M059J (cell line): ENCODE results near the gene LTB. TPM values are rescaled to one million over a fixed set of nuclear protein-coding genes. Genes with fewer than 3 reads are reported as not detected.
A peak's percentile ranks its signal among the peaks of the same experiment; 100 is the strongest.

Source experiments
- DNase-seq: peaks from one replicate; pipeline ENCODE4 v3.0.0-alpha.2; 2012; ENCODE audit warnings: low read depth
- total RNA-seq: library from RNA; depleted of rRNA; stranded (reverse); fragments of >200 nt; shearing (Covaris generic); gene quantifications from 2 replicates; pipeline ENCODE4 v1.2.3, GENCODE V29; 2014; rRNA removed

The LTB gene, protein sequence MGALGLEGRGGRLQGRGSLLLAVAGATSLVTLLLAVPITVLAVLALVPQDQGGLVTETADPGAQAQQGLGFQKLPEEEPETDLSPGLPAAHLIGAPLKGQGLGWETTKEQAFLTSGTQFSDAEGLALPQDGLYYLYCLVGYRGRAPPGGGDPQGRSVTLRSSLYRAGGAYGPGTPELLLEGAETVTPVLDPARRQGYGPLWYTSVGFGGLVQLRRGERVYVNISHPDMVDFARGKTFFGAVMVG
- total RNA-seq: 2.1 and 4.6 TPM in 2 replicates

DNA sequence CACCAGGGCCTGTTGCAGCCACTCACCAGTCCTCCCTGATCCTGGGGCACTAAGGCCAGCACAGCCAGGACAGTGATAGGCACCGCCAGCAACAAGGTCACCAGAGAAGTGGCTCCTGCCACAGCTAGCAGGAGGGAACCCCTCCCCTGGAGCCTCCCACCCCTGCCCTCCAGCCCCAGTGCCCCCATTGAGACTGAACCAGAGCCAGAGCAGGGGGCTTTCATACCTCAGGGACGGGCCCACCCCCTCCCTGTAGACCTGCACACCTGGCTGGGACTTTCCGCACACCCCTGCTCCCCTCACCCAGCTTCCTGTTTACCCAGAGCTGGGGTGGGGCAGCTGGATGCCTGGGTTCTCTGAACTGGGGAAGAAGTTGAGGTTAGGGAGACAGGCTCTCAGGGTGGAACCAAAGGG lies at the start of gene LTB:
TSS of gene LTB (minus strand) at position 195 of the 414 bp plus-strand sequence. CDS start at position 188, 7 bp downstream.
- DNase-seq: no peak

DNA sequence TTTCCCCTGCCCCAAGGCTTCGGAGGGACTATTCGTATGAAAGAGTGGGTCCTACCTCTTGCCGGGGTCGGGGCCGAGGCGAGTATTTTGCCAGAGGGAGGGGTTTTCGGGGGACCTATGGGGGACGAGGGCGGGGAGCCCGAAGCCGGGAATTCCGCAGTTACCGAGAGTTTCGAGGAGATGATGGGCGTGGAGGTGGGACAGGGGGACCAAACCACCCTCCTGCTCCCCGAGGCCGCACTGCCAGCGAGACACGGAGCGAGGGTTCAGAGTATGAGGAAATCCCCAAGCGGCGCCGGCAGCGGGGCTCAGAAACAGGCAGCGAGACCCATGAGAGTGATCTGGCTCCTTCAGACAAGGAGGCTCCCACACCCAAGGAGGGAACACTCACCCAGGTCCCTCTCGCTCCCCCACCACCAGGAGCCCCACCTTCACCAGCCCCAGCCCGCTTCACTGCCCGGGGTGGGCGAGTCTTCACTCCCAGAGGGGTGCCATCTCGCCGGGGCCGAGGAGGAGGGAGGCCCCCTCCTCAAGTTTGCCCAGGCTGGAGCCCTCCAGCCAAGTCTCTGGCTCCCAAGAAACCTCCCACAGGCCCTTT lies 49.6 kb upstream of the LTB start:
- DNase-seq: no peak

DNA sequence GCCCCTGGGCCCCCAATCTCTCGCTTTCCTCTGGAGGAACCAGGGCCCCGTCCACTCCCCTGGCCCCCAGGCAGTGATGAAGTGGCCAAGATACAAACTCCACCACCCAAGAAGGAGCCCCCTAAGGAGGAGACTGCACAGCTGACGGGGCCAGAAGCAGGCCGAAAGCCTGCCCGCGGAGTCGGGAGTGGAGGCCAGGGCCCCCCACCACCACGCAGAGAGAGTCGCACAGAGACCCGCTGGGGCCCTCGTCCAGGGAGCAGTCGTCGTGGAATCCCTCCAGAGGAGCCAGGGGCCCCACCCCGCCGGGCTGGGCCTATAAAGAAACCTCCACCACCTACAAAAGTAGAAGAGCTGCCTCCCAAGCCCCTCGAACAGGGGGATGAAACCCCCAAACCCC lies 49.0 kb upstream of the LTB start:
- no peak for DNase-seq

DNA sequence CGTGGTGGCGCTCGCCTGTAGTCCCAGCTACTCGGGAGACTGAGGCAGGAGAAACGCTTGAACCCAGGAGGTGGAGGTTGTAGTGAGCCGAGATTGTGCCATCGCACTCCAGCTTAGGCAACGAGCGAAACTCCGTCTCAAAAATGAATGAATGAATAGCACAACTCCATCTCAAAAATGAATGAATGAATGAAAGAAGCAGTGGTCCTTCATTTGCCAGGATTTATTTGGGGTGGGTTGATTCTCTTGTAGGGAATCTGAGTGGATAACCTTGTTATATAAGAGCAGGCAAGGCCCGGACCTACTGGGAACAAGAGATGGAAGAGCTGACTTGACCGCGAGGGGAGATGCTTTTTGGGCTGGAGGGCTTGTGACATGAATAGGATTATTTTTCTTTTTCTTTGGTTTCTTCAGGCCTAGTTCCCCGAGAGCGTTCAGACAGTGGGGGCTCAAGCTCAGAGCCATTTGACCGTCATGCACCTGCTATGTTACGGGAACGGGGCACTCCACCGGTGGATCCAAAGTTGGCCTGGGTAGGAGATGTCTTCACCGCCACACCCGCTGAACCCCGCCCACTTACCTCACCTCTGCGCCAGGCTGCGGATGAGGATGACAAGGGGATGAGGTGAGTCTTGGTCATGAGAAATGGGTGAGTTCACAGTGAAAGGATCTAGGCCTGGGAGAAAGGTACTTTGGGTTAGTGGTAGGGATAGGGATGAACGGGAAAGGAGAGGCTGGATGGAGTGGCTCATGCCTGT lies 48.1 kb upstream of the LTB start:
- DNase-seq: no peak

DNA sequence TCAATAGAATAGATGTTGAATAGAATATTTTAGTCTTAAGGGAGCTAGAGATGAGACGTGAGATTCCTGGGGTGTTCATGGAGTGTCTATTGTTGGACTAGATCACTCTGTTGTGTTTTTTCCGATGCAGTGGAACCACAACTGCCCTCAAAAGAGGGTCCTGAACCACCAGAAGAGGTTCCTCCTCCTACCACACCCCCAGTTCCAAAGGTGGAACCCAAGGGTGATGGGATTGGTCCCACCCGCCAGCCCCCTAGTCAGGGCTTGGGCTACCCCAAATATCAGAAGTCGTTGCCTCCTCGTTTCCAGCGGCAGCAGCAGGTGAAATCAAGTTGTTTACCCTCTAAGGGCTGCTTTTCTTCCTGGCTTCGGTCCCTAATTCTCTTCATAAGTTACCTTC lies 46.8 kb upstream of the LTB start:
- DNase-seq: no peak

DNA sequence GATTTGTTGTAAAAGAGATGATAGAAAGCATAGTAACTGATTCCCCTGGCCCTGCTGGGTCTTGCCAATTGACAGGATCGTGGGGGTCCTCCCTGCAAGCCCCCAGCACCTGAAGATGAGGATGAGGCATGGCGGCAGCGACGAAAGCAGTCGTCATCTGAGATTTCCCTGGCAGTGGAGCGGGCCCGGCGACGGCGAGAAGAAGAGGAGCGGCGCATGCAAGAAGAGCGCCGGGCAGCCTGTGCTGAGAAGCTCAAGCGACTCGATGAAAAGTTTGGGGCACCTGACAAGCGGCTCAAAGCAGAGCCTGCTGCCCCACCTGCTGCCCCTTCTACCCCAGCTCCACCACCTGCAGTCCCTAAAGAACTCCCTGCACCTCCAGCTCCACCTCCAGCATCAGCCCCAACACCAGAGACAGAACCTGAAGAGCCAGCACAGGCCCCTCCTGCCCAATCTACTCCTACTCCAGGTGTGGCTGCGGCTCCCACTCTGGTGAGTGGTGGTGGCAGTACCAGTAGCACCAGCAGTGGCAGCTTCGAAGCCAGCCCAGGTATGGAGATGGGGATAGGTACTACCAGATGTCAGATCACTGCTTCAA lies 45.6 kb upstream of the LTB start:
- DNase-seq: no peak

DNA sequence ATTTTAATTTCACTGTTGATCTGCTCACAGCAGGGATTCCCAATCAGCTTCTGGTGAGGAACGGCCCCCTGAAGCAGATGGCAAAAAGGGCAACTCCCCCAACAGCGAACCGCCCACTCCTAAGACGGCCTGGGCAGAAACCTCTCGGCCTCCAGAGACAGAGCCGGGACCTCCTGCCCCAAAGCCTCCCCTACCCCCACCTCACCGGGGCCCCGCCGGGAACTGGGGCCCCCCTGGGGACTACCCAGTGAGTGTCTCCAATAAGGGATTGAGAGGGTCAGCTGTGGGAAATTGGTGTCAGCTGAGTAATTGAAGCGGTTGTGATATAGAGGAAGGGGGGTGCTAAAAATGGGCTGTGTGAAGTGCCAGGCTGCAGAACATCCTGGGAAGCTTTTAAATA lies 44.7 kb upstream of the LTB start:
- no peak for DNase-seq

DNA sequence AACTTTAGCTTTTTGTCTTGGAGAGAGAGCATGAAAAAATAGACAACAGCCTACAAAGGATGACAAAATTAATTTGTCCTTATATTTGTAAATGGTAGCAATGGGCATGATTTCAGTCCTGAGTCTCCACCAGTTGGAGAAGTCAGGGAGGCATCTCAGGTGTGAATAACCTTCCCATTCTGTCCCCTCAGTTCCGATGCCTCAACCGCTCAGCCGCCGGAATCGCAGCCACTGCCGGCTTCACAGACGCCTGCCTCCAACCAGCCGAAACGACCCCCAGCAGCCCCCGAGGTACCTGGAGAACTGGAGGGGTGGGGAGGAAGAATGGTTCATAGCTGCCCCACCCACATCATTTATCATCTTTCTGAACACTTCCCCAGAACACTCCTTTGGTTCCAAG lies 41.8 kb upstream of the LTB start:
- DNase-seq: no peak

DNA sequence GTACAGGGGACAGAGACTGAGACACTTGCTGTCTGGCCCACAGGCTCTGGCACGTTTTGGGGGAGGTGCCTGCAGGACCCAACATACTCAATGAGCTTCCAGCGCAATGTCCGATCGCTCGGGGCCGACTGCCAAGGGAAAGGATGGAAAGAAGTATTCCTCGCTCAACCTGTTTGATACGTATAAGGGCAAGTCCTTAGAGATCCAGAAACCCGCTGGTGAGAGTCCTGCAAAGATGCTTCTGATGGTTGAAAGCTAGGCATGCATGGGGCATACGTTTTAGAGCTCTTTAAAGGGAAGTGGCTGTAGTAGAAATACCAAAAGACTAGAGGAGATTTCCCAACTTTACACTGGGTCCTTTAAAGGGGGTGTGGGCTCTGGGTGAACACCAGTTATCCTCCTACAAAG lies 40.5 kb upstream of the LTB start:
- DNase-seq: no peak

DNA sequence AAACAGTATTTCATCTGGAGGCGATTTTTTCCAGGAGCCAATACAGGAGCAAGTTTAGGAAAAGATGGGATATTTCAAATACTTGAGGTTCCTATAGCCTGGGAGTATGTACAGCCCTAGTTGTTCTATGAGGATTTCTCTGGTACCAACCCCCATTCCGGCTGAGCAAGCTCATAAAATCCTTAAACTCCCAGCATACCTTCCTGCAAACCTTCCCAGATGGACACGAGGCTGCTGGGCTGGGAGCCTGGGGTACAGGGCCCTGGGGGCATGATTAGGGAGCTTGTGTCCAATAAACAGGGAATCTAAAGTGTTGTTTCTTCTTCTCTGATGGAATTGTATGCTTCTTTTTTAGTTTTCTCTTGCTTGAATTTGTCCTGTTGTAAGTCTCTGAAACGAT lies 39.8 kb upstream of the LTB start:
- DNase-seq: peak; percentile 49

DNA sequence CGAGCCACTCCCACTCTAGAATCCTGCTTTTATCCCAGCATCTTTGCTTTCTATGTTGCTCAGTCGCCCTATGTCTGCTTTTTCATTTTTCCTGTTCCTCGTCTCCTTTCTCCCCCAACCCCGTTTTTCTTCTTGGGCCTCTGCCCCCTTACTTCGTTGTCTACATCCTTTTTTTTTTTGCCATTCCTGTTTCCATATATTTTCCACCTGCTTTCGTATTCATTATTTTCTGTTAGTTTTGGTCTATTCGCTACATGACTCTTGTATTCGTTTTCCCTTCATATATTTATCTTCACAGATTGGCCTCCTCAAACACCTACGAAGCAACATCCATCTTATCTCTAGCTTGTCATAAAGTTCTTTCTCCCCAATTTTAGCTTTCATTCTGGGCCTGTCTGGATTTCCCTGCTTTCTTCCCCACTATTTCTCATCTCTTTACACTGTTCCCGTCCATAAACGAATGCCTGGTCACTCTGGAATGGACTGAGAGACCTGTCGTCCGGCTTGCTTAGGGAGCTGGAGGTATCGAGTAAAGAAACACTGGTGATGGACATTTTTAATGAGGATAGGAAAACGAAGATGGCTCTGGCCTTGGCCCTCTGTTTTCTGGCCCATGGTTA lies 39.2 kb upstream of the LTB start:
- no peak for DNase-seq

DNA sequence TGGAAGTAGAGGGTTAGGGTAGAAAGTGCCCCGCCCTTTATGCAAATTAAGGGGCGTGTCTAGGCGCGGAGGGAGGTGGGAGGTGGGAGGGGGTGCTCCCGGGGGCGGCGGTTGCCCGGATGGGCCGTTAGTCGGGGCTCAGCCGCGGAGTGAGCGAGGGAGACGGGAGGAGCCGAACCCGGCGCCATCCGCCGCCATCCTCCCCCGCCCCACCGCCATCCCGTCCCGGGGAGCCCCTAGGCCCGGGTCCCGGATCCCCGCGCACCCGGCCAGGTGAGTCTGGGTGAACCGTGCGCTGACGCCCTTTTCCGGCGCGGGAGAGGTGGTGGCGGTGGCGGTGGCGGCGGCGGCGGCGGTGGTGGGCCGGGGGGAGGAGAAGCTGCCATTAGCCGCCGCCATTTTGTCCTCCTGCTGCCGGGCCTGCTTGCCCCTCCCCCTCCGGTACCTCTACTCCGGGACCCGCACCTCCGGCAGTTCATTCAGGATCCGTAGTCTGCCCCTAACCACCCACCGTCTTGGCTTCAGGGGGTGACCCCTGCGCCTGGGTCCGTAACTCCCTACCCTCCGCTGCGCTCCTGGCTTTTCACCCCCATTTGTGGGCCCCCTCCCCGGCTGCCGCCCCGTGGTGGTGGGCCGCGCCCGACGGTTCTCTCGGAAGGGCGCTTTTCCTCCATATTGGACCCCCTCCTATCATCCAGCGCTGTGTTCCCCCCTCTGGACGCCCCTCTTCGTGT lies 38.5 kb upstream of the LTB start, which contains the start of gene PRRC2A:
TSS of gene PRRC2A (plus strand) at position 130 of the 734 bp plus-strand sequence. CDS start 2,075 bp downstream, outside the sequence.
- DNase-seq: no peak

DNA sequence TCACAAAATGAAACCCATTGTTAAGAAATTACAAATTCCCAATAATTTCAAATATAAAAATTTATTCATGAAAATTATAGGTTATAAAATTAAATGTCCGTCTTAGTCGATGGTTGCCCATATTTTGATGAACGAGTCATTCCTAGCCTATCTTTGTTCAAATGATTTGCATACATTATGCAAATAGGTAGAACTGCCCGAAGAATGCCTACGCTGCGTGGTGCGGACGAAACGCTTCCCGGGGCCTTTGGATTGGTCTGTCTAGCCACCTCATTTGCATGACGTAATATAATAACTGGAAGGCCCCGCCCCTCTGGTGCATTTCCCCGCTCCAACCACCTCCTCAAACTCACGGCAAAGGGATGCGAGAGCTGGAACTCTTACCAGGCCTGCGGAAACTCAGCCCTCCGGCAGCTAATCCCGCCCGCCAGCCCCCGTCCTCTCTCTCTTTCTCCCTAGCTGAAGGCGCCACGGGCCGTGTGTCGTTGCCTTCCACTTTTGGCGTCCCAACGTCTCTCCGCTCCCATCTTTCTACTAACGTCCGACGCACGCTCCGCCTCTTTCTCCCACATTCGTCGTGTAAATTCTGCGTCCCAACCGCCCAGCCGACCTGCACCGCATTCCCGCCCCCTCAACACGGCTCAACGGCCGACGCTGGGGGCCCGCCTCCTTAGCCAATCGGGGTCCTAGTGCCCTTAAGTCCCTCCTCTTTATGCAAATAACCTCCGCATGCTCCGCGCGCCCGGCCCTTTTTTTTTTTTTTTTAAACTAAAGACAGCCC lies 37.8 kb upstream of the LTB start:
- DNase-seq: peak; percentile 100

DNA sequence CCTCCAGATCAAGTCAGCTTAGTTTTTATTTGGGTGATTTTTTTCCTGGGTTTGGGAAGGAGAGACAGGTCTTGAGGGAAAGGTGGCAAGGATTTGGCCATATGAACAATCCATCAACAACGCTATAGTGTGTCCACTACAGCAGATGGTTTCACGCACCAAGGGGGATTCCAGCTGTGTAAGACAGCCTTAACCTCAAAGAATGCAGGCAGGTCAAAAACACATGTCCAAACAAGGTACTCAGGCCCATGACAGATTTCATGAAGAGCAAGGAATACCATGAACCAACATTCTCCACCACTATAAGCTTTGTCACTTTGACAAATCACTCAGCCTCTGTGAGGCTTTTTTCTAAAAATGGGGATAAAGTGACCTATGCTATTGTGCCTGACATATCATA lies 34.8 kb upstream of the LTB start:
- DNase-seq: no peak

DNA sequence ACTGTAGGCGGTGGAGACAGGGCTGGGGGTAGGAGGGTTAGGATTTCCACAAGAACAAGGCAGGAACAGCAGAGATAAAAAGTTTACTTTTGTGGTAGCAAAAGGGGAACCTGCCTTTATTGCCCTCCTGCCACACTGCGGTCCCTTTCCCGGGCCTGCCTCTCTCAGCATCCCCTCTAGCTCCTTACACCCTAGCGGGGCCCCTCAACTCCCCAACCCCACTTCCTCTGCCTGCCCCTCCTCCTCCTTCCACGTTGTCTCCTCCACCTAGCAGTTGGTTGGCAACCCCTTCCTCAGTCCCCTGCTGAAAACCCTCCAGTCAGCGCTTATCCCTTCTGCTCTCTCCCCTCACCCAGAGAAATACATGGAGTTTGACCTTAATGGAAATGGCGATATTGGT lies 33.5 kb upstream of the LTB start:
- DNase-seq: no peak

DNA sequence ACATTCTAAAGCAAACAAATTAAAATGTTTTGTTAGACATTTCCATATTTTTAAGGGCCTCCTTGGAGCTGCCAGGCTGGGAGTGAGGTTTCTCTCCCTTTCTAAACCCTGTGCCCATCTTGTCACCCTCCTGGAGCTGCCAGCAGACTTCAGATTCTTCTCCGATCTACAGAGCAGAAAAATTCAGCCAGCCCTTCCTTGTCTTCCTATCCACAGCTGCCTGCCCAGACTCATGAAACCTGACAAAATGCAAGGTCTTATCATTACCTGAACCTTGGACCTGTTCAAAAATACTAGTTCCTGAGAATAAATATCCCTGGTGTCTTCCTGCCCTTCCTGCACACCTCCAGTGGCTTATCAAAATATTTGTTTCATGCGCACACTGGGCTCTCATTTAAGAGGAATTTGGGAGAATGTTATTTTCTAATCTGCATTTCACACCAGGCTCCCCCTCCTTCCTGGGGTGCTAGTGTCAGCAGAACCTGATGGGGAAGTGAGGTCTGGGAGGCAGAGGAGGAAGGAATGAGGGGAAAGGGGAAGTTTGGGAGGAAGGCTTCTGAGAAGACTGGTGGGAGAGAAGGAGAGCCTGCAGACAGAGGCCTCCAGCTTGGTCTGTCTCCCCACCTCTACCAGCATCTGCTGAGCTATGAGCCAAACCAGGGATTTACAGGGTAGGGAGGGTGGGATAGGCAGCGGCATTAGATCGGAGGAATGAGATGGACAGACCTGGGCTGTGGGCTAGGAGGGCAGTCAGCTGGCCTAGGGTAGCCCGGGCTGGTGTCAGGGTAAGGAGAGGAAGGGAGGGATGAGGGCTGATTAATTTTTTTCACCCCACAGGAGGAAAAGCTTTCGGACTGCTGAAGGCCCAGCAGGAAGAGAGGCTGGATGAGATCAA lies 32.7 kb upstream of the LTB start, which contains the start of gene AIF1:
TSS of gene AIF1 (plus strand) at position 551 of the 895 bp plus-strand sequence. CDS start at position 647, 96 bp downstream.
- DNase-seq: no peak

DNA sequence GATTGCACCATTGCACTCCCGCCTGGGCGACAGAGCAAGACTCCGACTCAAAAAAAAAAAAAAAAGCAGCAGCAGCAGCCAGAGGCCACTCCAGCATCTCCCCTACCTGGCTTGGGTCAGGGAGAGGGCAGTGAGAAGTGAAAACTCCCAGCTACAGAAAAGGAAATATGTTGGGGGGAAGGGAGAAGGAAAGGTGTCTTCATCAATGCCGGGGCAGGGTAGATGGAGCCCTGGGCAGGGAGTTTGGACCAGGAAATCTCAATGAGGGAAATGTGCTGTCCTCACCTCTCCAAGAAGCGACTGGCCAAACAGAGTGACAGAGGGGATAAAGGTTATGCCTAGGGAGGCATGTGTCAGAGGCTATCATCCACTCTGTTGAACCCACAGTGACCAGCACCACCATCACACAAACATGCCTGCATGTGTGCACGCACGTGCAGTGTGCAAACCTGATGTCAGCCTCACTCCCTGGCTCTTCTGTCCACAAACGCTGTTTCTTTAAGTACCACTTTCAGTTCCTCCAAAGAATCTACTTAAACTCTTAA lies 31.9 kb upstream of the LTB start:
- DNase-seq: no peak

DNA sequence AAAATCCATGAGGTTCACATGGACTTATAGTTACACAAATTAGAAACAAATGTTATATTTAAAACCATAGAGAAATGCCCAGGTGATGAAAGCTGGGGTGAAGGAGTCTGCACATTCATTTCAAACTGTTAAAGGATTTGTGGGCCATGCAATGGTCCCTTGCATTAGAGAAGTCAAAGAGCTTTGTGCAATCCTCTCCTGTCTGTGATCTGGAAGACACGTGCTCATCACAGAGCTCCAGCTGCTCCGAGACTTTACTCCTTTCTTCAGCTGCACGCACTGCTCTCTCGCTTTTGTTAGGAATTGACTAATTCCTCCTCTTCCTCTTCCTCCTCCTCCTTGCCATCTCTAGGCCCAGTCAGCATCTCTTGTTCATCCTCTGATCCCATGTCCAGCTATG lies 28.7 kb upstream of the LTB start:
- DNase-seq: no peak
